T-helper 2 cell treated with Interferon-gamma antibody and Interleukin-4, amounts not matched to agents 5 μg/mL and 100 μg/mL, for 36 hours (primary cell): ENCODE measurements around the gene PYCR2.
"Not testable (repeated sequence)": the region's sequence is repeated elsewhere in the genome, so short reads cannot be mapped to it uniquely, and the experiment has no call there.

Source experiments
- DNase-seq: peaks from one replicate; pipeline ENCODE4 v3.0.0; 2021; ENCODE audit warnings: low spot score
- H3K27ac Mint-ChIP-seq: one replicate; pipeline ENCODE4 v1.8.0; 2021; ENCODE audit warnings: mild to moderate bottlenecking, mixed read lengths
- H3K27me3 Mint-ChIP-seq: one replicate; pipeline ENCODE4 v1.8.0; 2021; ENCODE audit warnings: low read depth, mixed read lengths
- H3K36me3 Mint-ChIP-seq: one replicate; pipeline ENCODE4 v1.8.0; 2021; ENCODE audit warnings: low read depth, mixed read lengths
- H3K4me1 Mint-ChIP-seq: one replicate; pipeline ENCODE4 v1.8.0; 2021; ENCODE audit warnings: low read depth, mixed read lengths
- H3K4me3 Mint-ChIP-seq: one replicate; pipeline ENCODE4 v1.8.0; 2022; ENCODE audit warnings: mild to moderate bottlenecking, moderate library complexity, mixed read lengths
- H3K9me3 Mint-ChIP-seq: one replicate; pipeline ENCODE4 v1.8.0; 2021; ENCODE audit warnings: mixed read lengths

Gene PYCR2

DNA sequence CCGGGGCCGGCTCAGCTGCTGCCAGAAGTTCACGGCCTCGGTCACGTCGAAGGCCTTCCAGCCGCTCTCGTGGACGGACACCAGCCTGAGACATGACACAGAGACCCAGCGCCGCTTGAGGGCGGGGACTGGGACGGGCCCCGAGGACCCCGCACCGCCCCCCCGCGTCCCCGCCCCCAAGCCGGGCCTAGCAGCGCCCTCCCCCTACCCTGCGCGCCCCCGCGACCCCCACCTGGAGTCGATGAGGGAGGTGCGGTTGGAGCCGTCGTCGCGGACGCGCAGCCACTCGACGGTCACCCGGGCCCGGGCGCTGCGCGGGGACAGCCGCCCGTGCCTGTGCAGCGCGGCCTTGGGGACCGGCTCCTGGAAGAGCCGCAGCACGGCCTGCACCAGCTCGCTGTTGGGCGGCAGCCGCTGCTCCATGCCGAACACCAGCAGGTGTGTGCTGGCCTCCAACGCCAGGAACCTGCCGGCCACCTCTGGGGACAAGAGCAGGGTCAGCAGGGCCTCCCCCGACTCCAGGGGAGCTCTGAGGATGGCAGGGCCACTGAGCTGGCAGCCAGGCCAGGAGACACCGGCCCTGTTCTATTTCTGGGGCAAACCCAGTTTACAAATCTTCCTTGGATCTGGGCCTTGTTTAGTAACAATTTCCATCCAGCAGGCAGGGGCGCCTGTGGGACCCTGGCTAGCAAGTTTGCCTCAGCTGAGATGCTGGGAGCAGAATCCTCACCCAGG is 36.3 kb downstream of the PYCR2 start:
- Mint-ChIP-seq H3K27me3 (peaks cover 27% of the 10 kb centered on the region), H3K4me1 (peaks cover 14% of the 10 kb centered on the region)
- not testable (repeated sequence) for H3K4me3 Mint-ChIP-seq, H3K9me3 Mint-ChIP-seq, DNase-seq, H3K36me3 Mint-ChIP-seq, H3K27ac Mint-ChIP-seq

DNA sequence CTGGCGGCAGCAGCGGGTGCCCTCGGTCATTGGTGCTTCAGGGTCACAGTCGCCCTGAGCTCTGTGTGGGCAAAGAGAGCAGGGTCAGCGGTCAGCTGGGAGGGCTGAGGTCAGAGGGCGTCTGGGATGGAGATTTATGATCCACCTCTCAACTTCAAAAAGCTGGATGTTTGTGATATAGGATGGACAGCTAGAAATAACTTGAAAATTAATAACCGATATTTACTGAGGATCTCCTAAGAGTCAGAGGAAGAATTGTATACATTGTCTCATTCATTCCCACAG is 37.1 kb downstream of the PYCR2 start:
- Mint-ChIP-seq H3K4me3 (no peak overlapping the region), H3K9me3 (no peaks in the 10 kb centered on the region), H3K4me1 (peaks cover 14% of the 10 kb centered on the region), H3K27ac (no peak overlapping the region), H3K27me3 (peaks cover 27% of the 10 kb centered on the region), H3K36me3 (no peaks in the 10 kb centered on the region)
- no peak for DNase-seq

DNA sequence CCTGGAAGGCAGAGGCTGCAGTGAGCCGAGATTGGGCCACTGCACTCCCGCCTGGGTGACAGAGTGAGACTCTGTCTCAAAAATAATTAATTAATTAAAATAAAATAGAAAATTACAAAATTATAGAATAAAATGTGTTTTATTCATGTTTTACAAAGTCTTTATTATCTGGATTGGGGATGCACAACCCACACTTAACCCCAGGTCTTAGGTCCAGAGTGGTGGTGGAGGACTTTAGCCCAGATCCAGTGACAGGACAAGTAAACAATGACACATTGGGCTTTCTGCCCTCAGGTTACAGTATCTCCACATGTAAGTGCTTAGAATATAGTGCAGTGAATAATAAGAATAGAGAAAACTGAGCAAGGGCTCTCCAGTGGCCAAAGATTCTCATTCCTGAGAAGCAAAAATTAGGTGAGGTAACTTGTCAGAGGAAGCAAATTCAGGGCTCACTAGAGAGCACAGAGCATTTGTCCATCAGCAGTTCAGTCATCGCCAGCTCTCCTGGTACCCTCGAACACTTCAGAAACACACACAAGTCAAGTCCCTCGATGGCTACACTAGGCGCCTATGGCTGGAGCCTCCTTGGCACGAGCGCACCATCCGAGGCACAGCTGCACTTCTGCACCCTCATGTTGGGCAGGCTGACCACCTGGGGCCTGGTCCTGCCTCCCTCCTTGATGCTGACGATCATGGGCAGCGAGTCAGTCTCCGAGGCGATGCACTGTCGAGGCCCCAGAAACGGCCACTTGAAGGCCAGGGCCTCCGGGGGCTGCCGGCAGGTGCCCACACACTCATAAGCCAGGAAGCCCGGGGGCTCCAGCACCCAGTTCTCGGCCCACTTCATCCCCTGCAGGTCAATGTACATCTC is 37.7 kb downstream of the PYCR2 start:
- H3K4me1 Mint-ChIP-seq, result peaks cover 14% of the 10 kb centered on the region
- peaks cover 27% of the 10 kb centered on the region for H3K27me3 Mint-ChIP-seq
- H3K9me3 Mint-ChIP-seq, result no peaks in the 10 kb centered on the region
- H3K36me3 Mint-ChIP-seq, result no peaks in the 10 kb centered on the region
- H3K4me3 Mint-ChIP-seq, result no peak overlapping the region
- no peak for DNase-seq
- H3K27ac Mint-ChIP-seq, result no peak overlapping the region

DNA sequence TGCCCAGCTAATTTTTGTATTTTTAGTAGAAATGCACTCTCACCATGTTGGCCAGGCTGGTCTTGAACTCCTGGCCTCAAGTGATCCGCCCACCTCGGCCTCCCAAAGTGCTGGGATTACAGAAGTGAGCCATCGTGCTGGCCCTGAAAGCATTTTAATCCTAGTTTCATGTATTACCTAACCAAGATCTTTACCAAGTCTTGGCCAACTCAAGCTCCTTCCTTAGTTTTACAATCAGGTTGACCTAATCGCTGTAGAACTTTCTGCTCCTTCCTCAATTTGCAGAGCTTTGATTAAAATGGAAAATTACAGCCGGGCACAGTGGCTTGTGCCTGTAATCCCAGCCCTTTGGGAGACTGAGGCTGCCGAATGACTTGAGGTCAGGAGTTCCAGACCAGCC is 38.7 kb downstream of the PYCR2 start:
- no peak overlapping the region for H3K27ac Mint-ChIP-seq
- H3K9me3 Mint-ChIP-seq, result no peaks in the 10 kb centered on the region
- H3K4me3 Mint-ChIP-seq, result no peak overlapping the region
- peaks cover 21% of the 10 kb centered on the region for H3K4me1 Mint-ChIP-seq
- peaks cover 24% of the 10 kb centered on the region for H3K27me3 Mint-ChIP-seq
- no peak for DNase-seq
- peaks cover 3% of the 10 kb centered on the region for H3K36me3 Mint-ChIP-seq

DNA sequence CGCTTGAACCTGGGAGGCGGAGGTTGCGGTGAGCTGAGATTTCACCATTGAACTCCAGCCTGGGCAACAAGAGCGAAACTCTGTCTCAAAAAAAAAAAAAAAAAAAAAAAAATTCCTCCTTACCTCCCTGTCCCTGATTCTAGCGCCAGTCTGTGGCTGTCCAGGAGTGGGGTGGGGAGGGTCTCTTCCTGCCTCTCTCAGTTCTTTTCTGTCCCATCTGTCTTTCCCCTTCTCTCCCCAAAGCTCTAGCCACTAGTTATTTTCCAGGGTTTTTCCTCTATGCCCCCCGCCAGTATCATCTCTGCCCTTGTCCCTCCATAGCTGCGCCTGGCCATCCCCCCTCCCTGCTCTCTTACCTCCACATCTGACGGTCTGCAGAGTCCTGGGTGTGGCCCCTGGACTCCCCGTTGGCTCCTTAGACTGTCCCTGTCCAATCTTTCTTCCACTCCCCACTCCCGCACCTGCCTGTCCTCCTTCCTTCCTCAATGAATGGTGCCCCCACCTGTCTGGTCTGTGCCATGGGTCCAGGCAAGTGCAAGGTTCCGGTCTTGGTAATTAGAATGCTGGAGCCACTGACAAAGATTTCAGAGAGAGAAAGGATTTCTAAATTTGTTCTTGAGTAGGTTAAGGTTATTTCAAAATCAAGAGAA is 40.3 kb downstream of the PYCR2 start:
- H3K9me3 Mint-ChIP-seq, result no peaks in the 10 kb centered on the region
- no peak for DNase-seq
- H3K27ac Mint-ChIP-seq, result peak overlapping the region; percentile 59
- peak overlapping the region; percentile 90 for H3K4me3 Mint-ChIP-seq
- peaks cover 13% of the 10 kb centered on the region for H3K36me3 Mint-ChIP-seq
- H3K4me1 Mint-ChIP-seq, result peaks cover 32% of the 10 kb centered on the region
- H3K27me3 Mint-ChIP-seq, result peaks cover 21% of the 10 kb centered on the region

DNA sequence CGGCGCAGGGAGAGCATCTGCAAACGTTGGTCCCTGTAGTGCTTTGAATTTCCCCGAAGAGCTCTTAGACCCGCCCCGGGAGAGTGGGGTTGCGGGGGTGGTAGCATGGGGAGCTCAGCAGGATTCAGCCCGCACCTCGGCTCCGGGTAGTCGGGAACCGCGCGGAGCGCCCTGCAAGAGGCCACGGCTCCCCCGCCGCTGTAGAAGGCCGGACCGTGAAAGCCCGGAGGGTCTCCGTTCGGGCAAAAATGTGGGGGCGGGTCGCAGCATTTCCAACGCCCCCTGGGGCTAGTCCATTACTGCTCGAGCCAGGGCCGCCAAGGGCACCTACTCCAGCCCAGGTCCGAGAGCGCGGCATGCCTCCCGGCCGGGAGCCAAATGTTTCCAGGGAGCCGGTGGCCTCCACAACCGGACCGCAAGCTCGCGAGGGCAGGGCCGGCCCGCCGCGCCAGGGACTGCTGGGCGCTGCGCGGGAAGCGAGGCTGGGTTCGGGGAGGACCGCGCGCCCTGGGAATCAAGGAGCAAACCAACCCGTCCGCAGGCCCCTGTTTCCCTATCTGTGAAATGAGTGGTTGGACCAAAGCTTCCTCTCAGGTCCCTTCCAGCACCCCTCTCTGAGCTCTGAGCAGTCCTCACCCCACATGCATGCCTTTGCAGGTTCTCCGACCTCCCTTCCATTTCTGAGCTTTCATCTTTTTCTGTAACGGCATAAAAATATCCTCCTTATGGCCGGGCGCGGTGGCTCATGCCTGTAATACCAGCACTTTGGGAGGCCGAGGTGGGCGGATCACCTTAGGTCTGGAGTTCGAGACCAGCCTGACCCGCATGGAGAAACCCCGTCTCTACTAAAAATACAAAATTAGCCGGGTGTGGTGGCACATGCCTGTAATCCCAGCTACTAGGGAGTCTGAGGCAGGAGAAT is 41.1 kb downstream of the PYCR2 start:
- Mint-ChIP-seq H3K27ac (peak overlapping the region; percentile 67), H3K36me3 (peaks cover 18% of the 10 kb centered on the region), H3K27me3 (peaks cover 16% of the 10 kb centered on the region), H3K4me1 (peaks cover 36% of the 10 kb centered on the region), H3K9me3 (no peaks in the 10 kb centered on the region), H3K4me3 (peak overlapping the region; percentile 90)
- DNase-seq, result peak; percentile 34

DNA sequence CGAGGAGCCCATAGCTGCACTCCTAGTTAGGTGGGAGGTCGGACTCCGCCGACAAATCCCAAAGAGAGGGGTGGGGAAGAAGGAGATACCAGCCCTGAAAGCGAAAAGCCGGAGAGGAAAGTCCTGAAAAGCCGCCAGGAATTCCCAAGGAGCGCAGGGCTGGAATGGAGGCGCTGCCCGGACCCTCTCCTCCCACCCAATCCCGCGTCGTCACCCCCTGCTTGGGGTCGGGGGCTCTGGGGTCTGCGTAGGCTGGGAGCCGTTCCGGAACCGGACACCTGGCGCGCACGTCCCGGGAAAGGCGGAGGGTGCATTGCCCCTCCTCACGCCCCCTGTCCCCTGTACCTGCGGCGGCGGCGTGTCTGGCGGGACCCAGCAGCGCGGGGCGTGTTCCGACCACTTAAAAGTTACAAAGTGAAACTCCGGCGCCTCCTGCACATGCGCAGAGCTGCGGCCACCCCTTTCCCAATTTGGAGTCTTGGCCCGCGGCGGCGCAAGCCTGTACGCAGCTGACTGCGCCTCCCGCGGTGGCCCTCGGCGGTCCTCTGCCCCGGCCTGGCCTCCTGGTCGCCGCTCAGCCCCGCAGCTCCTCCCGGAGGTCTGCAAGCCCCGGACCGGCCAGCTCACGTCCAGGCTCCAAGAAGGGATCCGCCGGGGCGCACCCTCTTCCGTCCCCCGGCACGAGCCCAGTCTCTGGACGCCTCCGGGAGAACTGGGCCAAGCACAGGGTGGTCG is 41.9 kb downstream of the PYCR2 start, which contains the start of gene TMEM63A:
Gene TMEM63A (minus strand): TSS at position 422 of the 735 bp plus-strand sequence. CDS start 4,800 bp downstream, outside the sequence.
- H3K4me1 Mint-ChIP-seq, result peaks cover 39% of the 10 kb centered on the region
- peak within 1 kb of the TSS; percentile 90 for H3K4me3 Mint-ChIP-seq
- peak; percentile 81 for DNase-seq
- H3K9me3 Mint-ChIP-seq, result no peaks in the 10 kb centered on the region
- H3K27ac Mint-ChIP-seq, result peak within 1 kb of the TSS; percentile 78
- peaks cover 26% of the 10 kb centered on the region for H3K36me3 Mint-ChIP-seq
- peaks cover 14% of the 10 kb centered on the region for H3K27me3 Mint-ChIP-seq

DNA sequence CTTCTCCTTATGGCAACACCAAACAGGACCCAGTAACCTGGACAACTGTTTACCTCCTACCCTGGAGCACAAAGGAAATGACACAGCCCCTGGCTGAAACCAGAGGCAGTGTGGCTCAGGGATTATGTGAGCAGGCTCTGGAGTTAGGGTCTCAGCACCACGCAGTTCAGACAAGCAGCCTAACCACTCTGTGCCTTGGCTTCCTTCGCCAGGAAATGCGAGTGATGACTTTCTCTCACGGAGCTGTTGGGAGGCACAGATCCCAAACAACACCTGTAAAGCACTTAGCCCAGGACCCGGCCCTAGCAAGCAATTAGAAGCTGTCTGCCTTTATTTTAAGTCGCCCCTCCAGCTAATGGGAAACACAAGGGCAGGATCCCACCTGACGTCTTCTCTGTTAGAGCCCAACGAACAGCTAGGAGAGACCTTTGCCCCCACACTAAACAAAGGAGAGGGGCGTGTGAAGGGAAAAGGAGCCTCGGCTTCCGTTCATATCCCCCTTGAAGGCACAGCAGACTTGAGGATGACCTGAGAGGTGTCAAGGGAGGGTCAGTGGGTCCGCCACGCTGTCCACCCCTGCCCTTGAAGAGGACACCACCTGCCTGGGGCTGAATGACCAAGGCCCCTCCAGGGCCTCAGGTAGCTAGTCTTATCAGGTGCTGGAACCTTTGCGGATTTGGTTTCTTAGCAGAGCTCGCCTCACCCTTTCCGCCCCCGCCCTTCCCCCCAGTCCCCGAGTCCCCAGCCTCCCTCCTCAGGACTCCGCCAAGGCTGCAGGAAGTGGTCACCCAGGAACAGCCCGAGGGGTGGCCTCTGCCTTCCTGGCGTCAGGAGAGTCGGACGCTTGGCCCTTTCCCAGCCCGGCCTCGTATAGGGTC is 42.7 kb downstream of the PYCR2 start:
- Mint-ChIP-seq H3K36me3 (peaks cover 32% of the 10 kb centered on the region), H3K4me1 (peaks cover 40% of the 10 kb centered on the region), H3K27ac (peak overlapping the region; percentile 78), H3K9me3 (no peaks in the 10 kb centered on the region), H3K4me3 (peak overlapping the region; percentile 90), H3K27me3 (peaks cover 11% of the 10 kb centered on the region)
- no peak for DNase-seq

DNA sequence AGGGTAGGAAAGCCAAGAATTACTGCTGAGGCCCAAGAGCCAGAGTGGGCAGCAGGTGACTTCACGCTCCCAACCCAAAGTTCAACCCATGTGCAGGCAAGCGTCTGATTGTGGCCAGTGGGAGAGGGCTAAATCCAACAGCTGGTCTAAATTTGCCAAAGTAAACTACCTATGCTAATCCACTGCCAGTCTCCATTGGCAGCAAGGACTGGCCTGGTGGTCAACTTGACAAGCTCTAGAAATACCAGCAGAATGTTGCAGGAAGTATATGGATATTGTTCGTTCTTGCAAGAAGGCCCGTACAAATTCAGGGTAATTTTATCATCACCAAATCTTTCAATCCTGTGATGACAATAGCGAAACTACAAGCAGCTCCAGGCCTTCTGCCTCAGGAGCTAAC is 43.4 kb downstream of the PYCR2 start:
- H3K4me3 Mint-ChIP-seq, result peak overlapping the region; percentile 90
- H3K27me3 Mint-ChIP-seq, result peaks cover 11% of the 10 kb centered on the region
- peaks cover 33% of the 10 kb centered on the region for H3K36me3 Mint-ChIP-seq
- H3K4me1 Mint-ChIP-seq, result peaks cover 44% of the 10 kb centered on the region
- peak overlapping the region; percentile 78 for H3K27ac Mint-ChIP-seq
- no peak for DNase-seq
- no peaks in the 10 kb centered on the region for H3K9me3 Mint-ChIP-seq

DNA sequence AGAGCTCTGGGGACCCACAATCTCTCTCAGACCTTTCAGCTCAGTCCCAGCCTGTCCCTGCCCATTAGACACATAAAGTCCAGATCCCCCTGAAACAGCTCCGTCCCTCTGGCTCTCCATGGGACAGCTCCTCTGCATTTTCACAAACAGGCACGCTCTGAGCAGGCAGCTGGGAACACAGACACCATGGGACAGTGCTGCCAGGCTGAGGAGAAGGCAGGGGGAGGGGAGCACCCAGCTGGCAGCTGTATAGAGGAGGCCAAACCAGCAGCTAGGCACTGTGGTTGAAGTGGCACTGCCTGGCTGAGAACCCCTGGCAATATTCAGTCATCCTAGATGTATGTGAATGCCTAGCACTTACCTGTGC is 43.8 kb downstream of the PYCR2 start:
- Mint-ChIP-seq H3K27ac (peak overlapping the region; percentile 41), H3K4me1 (peaks cover 44% of the 10 kb centered on the region), H3K36me3 (peaks cover 36% of the 10 kb centered on the region), H3K9me3 (no peaks in the 10 kb centered on the region), H3K27me3 (peaks cover 11% of the 10 kb centered on the region), H3K4me3 (peak overlapping the region; percentile 90)
- no peak for DNase-seq

DNA sequence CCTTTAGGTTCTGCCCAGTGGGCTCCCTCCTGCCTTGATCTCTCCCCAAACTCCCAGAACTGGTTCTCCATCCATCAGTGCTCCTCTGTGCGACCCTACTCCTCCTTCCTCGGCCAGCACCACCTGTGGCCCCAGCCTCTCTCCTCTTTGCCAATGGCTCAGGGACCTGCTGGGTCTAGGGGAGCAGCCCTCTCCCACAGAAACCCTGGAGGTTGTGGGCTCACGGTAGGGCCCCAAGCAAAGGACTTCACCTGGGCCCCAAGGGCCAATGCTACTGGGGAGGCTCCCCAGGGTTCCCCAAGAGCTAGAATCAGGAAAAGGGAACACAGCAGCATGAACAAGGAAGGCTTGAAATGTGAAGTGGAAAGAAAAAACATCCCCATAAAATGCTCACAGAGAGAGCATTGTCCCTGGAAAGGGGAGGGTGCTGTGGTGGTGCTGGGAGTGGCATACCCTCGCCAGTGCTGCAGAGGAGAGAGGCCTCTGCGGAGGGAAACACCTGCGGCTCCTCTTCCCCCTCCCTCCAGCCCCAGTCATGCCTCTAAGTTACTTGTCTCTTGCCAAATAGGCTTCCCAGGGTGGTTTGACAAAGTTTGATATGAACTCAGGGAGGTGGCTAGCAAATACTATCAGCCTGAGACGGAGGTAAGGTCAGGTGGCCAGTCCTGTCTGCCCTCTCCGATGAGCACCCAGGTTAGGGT is 44.4 kb downstream of the PYCR2 start:
- Mint-ChIP-seq H3K27ac (no peak overlapping the region), H3K9me3 (no peaks in the 10 kb centered on the region), H3K4me1 (peaks cover 44% of the 10 kb centered on the region), H3K36me3 (peaks cover 41% of the 10 kb centered on the region), H3K27me3 (peaks cover 11% of the 10 kb centered on the region), H3K4me3 (peak overlapping the region; percentile 90)
- DNase-seq, result no peak

DNA sequence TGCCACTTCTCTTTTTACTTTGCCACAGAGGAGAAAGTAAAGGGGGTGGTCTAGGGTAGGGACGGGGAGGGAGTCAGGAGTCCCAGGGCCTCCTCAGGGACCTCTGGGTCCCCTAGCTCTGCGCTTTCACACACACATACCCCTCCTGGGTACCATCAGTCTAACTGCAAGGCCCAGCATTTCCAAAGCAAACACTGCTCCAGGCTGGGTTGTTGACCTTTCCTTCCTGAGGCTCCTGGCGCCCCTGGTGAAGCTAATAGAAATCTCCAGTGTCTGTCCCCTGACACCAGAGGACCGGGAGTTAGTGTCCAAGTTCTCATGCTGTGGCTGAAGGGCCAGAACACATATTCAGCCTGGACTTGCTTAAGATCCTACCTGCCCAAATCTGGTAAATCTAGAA is 45.8 kb downstream of the PYCR2 start:
- Mint-ChIP-seq H3K27ac (no peak overlapping the region), H3K4me1 (peaks cover 39% of the 10 kb centered on the region), H3K4me3 (no peak overlapping the region), H3K27me3 (peaks cover 2% of the 10 kb centered on the region), H3K36me3 (peaks cover 50% of the 10 kb centered on the region), H3K9me3 (no peaks in the 10 kb centered on the region)
- no peak for DNase-seq
